Bone marrow (tissue), 2 donors: ENCODE data around the gene ETNK2.
A peak's percentile ranks its signal among the peaks of the same experiment; 100 is the strongest.

Source experiments
- DNase-seq, 2 donors: peaks; one replicate each; lab custom pipeline; 2025; lab: John Stamatoyannopoulos, UW

ETNK2 gene

GRCh38 chr1:204147406-204148383 is 4.1 kb downstream of the ETNK2 start:
- no peak for DNase-seq

GRCh38 chr1:204146965-204147364 is 4.9 kb downstream of the ETNK2 start:
- DNase-seq: no peak

- no peak for DNase-seq
Measured at GRCh38 chr1:204146309-204146708, 5.5 kb downstream of the ETNK2 start.

- DNase-seq: no peak
Measured at GRCh38 chr1:204145033-204145504, 6.8 kb downstream of the ETNK2 start.

- no peak for DNase-seq
Measured at GRCh38 chr1:204143276-204144041, 8.4 kb downstream of the ETNK2 start.

- DNase-seq: no peak
Measured at GRCh38 chr1:204142032-204142974, 9.5 kb downstream of the ETNK2 start.

- DNase-seq: no peak
Measured at GRCh38 chr1:204141131-204141530, 10.7 kb downstream of the ETNK2 start.

GRCh38 chr1:204139952-204140351 is 11.9 kb downstream of the ETNK2 start:
- DNase-seq: no peak

GRCh38 chr1:204139088-204139487 is 12.8 kb downstream of the ETNK2 start:
- no peak for DNase-seq

- DNase-seq: no peak
Measured at GRCh38 chr1:204136814-204137213, 15.0 kb downstream of the ETNK2 start.

GRCh38 chr1:204134103-204134502 is 17.7 kb downstream of the ETNK2 start:
- DNase-seq: no peak

- DNase-seq: no peak
Measured at GRCh38 chr1:204132718-204133117, 19.1 kb downstream of the ETNK2 start.

GRCh38 chr1:204131978-204132377 is 19.9 kb downstream of the ETNK2 start:
- no peak for DNase-seq

GRCh38 chr1:204130981-204131892 is 20.6 kb downstream of the ETNK2 start:
- DNase-seq: no peak

GRCh38 chr1:204130178-204130577 is 21.7 kb downstream of the ETNK2 start:
- DNase-seq: no peak

- DNase-seq: peak; percentile 38 to 43
Measured at GRCh38 chr1:204128964-204129896, 22.6 kb downstream of the ETNK2 start.

GRCh38 chr1:204128464-204128963 is 23.3 kb downstream of the ETNK2 start:
- no peak for DNase-seq

- DNase-seq: peak in 1 of 2 donors; percentile 26
Measured at GRCh38 chr1:204127597-204128242, 24.1 kb downstream of the ETNK2 start.

- DNase-seq: no peak
Measured at GRCh38 chr1:204126956-204127355, 24.9 kb downstream of the ETNK2 start.
